Hepatocyte (in vitro differentiated cells): ENCODE results near the gene KIAA1755. TPM values are rescaled to one million over a fixed set of nuclear protein-coding genes. Genes with fewer than 3 reads are reported as not detected.

ENCODE experiments used
- DNase-seq: peaks from one replicate; pipeline ENCODE4 v3.0.0-alpha.2; 2016; ENCODE audit warnings: low spot score
- H2AFZ ChIP-seq: fragments of 200-600 bp; sonication (generic); 2 replicates; pipeline ENCODE4 v1.6.0; 2016; ENCODE audit warnings: antibody characterized with exemption, mild to moderate bottlenecking
- H3K27ac ChIP-seq: fragments of 200-600 bp; sonication (generic); 2 replicates; pipeline ENCODE4 v1.5.1; 2016; ENCODE audit warnings: mild to moderate bottlenecking
- H3K27me3 ChIP-seq: fragments of 200-600 bp; sonication (generic); 2 replicates; pipeline ENCODE4 v1.6.1; 2016
- H3K36me3 ChIP-seq: fragments of 200-600 bp; sonication (generic); replicated peaks from 2 replicates; pipeline ENCODE4 v1.5.1; 2016; ENCODE audit warnings: low read depth; ENCODE audit not compliant: insufficient read depth
- H3K4me1 ChIP-seq: fragments of 200-600 bp; sonication (generic); 2 replicates; pipeline ENCODE4 v1.5.1; 2016; ENCODE audit warnings: mild to moderate bottlenecking, moderate library complexity; ENCODE audit not compliant: insufficient read depth
- H3K4me2 ChIP-seq: fragments of 200-600 bp; sonication (generic); 2 replicates; pipeline ENCODE4 v1.6.0; 2016
- H3K4me3 ChIP-seq: fragments of 200-600 bp; sonication (generic); 2 replicates; pipeline ENCODE4 v1.5.1; 2016; ENCODE audit warnings: mild to moderate bottlenecking
- H3K79me2 ChIP-seq: fragments of 200-600 bp; sonication (generic); 2 replicates; pipeline ENCODE4 v1.6.0; 2017; ENCODE audit warnings: mild to moderate bottlenecking
- H3K9me2 ChIP-seq: fragments of 200-600 bp; sonication (generic); replicated peaks from 2 replicates; pipeline ENCODE4 v1.6.0; 2017; ENCODE audit warnings: mild to moderate bottlenecking; ENCODE audit not compliant: insufficient read depth
- H3K9me3 ChIP-seq: fragments of 200-600 bp; sonication (generic); 2 replicates; pipeline ENCODE4 v1.5.1; 2016; ENCODE audit warnings: low read depth, mild to moderate bottlenecking
- H4K20me1 ChIP-seq: fragments of 200-600 bp; sonication (generic); 2 replicates; pipeline ENCODE4 v1.6.0; 2016; ENCODE audit warnings: mild to moderate bottlenecking; ENCODE audit not compliant: insufficient read depth, poor library complexity, severe bottlenecking
- CTCF ChIP-seq: fragments of 200-600 bp; sonication (generic); IDR thresholded peaks from 2 replicates; pipeline ENCODE4 v1.5.1; 2016; ENCODE audit warnings: antibody characterized with exemption, mild to moderate bottlenecking; ENCODE audit not compliant: poor library complexity
- EZH2 ChIP-seq: fragments of 200-600 bp; sonication (generic); IDR thresholded peaks from 2 replicates; pipeline ENCODE4 v1.6.1; 2016; ENCODE audit warnings: antibody characterized with exemption, mild to moderate bottlenecking, borderline replicate concordance
- EZH2phosphoT487 ChIP-seq: fragments of 200-600 bp; sonication (generic); IDR thresholded peaks from one replicate; pipeline ENCODE4 v1.6.1; 2018; ENCODE audit warnings: antibody characterized with exemption, mild to moderate bottlenecking, low read depth, moderate library complexity; ENCODE audit not compliant: unreplicated experiment, severe bottlenecking
- WGBS: methylation state at CpG from one replicate; pipeline ENCODE4 v1.1.6; 2016; ENCODE audit warnings: low lambda C conversion rate; ENCODE audit errors: missing lambda C conversion rate; 5-methylcytosine and 5-hydroxymethylcytosine counted together
- polyA plus RNA-seq: library from polyadenylated mRNA; unstranded; fragments of >200 nt; fragmentation: Nextera tagmentation; extraction: Ambion mirVana; gene quantifications from 2 replicates; pipeline ENCODE4 v1.2.1, GENCODE V29; 2016
- total RNA-seq: library from RNA; depleted of rRNA; stranded (reverse); fragments of >200 nt; gene quantifications from 2 replicates; pipeline ENCODE4 v1.2.3, GENCODE V29; 2014

KIAA1755 gene
- total and polyA plus RNA-seq, 2 experiments from 2014 or later, result 1.6 to 3.4 TPM

GRCh38 chr20:38203981-38204357 lies 56.6 kb downstream of the KIAA1755 start:
- no peak for DNase-seq
- Histone ChIP-seq H3K27me3 (no peaks in the 10 kb centered on the region), H4K20me1 (no peaks in the 10 kb centered on the region), H3K9me2 (no peaks in the 10 kb centered on the region), H3K36me3 (no peaks in the 10 kb centered on the region), H2AFZ (no peak overlapping the region), H3K4me1 (peaks cover 3% of the 10 kb centered on the region), H3K4me3 (no peak overlapping the region), H3K4me2 (no peak overlapping the region), H3K27ac (peak overlapping the region; percentile 47), H3K9me3 (no peaks in the 10 kb centered on the region), H3K79me2 (no peaks in the 10 kb centered on the region)
- WGBS, result 75% methylated on average over 2 of the region's 2 CpGs
- TF ChIP-seq EZH2 (no peak), EZH2phosphoT487 (no peak), CTCF (no peak)

GRCh38 chr20:38203337-38203980 lies 57.1 kb downstream of the KIAA1755 start:
- 81% methylated on average over 6 of the region's 6 CpGs for WGBS
- Histone ChIP-seq H3K36me3 (no peaks in the 10 kb centered on the region), H3K9me3 (no peaks in the 10 kb centered on the region), H3K27me3 (no peaks in the 10 kb centered on the region), H2AFZ (no peak overlapping the region), H4K20me1 (no peaks in the 10 kb centered on the region), H3K79me2 (no peaks in the 10 kb centered on the region), H3K27ac (peak overlapping the region; percentile 47), H3K4me2 (no peak overlapping the region), H3K9me2 (no peaks in the 10 kb centered on the region), H3K4me1 (no peaks in the 10 kb centered on the region), H3K4me3 (no peak overlapping the region)
- no peak for TF ChIP-seq CTCF
- TF ChIP-seq EZH2phosphoT487, result no peak
- TF ChIP-seq EZH2, result no peak
- no peak for DNase-seq

GRCh38 chr20:38202982-38203293 lies 57.6 kb downstream of the KIAA1755 start:
- no peaks in the 10 kb centered on the region for H3K36me3 ChIP-seq
- WGBS, result 91% methylated on average over 8 of the region's 8 CpGs
- TF ChIP-seq EZH2phosphoT487 (no peak), CTCF (no peak), EZH2 (no peak)

More at GRCh38 chr20:38202982-38203293, 57.6 kb downstream of the KIAA1755 start:
- no peak overlapping the region for H3K4me2 ChIP-seq
- no peak overlapping the region for H2AFZ ChIP-seq
- no peaks in the 10 kb centered on the region for H3K4me1 ChIP-seq
- H3K9me3 ChIP-seq, result no peaks in the 10 kb centered on the region
- no peak for DNase-seq
- H3K27me3 ChIP-seq, result no peaks in the 10 kb centered on the region
- no peaks in the 10 kb centered on the region for H3K9me2 ChIP-seq
- H3K79me2 ChIP-seq, result no peaks in the 10 kb centered on the region
- no peak overlapping the region for H3K4me3 ChIP-seq
- H4K20me1 ChIP-seq, result no peaks in the 10 kb centered on the region
- H3K27ac ChIP-seq, result no peak overlapping the region
